Measurements from ENCODE around the gene F2RL3. TPM values are rescaled to one million over a fixed set of nuclear protein-coding genes. Genes with fewer than 3 reads are reported as not detected.

The F2RL3 gene
- total and polyA plus RNA-seq, 9 of the 15 experiments (the other 6 are each of a cell fraction or from before 2014, with no cell fraction given), result 1.4 to 27.6 (median 11.9) TPM

DNA sequence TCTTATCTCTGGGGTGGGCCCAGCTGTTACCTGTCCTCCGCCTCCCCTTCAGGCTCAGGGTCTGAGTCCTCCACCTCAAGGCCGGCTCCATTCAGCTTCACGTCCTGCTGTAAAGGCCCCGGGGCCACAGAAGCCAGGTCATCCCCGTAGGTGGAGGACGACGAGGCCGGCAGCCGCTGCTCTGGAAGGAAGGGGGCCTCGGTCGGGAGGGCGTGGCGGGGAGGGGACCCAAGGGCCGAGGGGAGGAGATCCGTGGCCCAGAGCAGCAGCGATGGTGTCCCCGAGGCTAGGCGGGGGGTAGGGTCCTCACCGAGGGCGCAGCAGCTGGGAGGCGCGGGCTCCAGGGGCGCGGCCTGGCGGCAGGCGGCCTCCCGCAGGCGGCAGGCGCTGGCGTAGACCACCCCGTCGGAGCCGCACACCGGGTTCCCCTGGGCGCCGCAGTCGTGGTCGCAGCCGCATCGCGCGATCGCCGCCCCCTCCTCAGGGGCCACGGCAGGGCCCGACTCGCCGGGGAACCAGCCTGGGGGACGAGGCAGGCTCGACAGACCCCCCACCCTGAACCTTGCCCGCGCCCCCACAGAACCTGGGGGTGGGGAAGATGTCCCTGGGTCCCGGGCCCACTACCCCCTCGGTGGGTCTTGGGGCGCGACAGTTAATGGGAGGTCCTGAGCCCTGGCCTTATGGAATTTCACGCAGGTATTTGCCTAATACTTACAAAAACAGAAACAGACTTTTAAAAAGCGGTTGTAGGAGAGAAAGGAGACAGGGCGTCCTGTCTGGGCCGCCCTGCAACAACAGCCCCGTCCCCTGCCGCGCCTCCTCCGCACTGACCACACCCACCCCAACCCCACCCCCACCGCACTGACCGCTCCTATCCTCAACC lies 7.6 kb downstream of the F2RL3 start (continued):
- peak; percentile 50; the same call in 1 of the 2 replicates for TF ChIP-seq ZC3H4 (CRISPR knock-in tag; IDR thresholded peaks at IDR 0.05; ENCODE audit: borderline replicate concordance)

DNA sequence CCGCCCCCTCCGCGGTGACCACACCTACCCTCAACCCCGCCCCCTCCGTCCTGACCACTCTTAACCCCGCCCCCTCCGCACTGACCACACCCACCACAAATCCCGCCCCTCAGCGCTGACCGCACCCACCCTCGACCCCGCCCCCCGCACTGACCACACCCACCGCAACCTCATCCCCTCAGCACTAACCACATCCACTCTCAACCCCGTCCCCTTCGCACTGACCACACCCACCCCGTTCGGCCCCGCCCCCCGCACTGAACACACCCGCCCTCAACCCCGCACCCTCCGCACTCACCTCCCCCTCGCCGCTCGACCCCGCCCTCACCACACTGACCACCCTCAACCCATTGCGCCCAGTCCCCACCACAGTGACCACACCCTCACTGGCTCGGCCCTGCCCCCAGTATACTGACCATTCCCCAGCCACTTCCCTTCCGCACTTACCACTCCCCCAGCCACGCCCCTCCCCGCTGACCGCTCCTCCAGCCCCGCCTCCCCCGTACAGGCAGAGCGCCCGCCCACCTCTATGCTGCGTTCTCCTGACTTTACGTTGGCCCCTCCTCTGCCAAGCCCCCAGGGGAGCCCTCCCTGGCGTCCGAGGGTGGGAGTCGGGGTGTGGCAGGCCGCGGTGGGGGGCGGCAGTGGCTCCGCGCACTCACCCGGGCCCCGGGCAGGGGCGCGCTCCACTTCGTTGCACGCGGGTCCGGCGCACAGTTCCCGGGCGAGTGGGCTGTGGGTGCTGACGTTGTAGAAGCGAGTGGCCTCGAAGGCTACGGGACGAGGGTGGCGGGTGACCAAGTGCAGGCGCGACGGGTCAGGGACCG lies 8.4 kb downstream of the F2RL3 start:
- no peaks in the 10 kb centered on the region for H4K20me1 ChIP-seq (replicated peaks; ENCODE audit: control insufficient read depth, insufficient read depth, low read length)
- H3K79me2 ChIP-seq (ENCODE audit: control insufficient read depth, insufficient read depth, low read length), result peaks cover 8% of the 10 kb centered on the region
- peak overlapping the region; percentile 91 for H2AFZ ChIP-seq (ENCODE audit: low read depth, low read length)
- peak; percentile 96 to 99 (median 96) for DNase-seq (ENCODE audit: extremely low read depth in 1 of 4, low spot score in 3 of 4)
- intact Hi-C loops (cut with micrococcal nuclease), result loop anchor here (5.0 kb wide), 2 partner anchors 185 to 395 kb away; no protein-coding TSS in a partner anchor
- peak overlapping the region; percentile 65 to 92 for H3K9ac ChIP-seq (ENCODE audit: insufficient read depth in 1 of 2, low read depth in 2 of 2, low read length in 2 of 2)
- ATAC-seq, result peak; percentile 86
- H3K27me3 ChIP-seq (ENCODE audit: control insufficient read depth in 2 of 2, insufficient read depth in 2 of 2, low read length in 2 of 2), result no peaks in the 10 kb centered on the region
- peak overlapping the region; percentile 88 for H3K27ac ChIP-seq (ENCODE audit: extremely low read depth, low read depth, low read length)
- no peaks in the 10 kb centered on the region for H3K9me1 ChIP-seq (ENCODE audit: control insufficient read depth, insufficient read depth, low read length)
- peak overlapping the region; percentile 76 for H3K4me2 ChIP-seq (ENCODE audit: insufficient read depth, low read length)
- H3K4me3 ChIP-seq, result peak overlapping the region; percentile 71
- BruUV-seq (replicated peaks), result no TSS peak
- in situ Hi-C loops (cut with MboI), result no loop called here
- FAIRE-seq, result peak; percentile 96
- CTCF ChIA-PET (ENCODE audit: low intra/inter-chr PET ratio), result interaction anchor here (3.3 kb wide), 1 partner anchor 126 kb away, joined by 21 read pairs; no protein-coding TSS in a partner anchor
- WGBS (ENCODE audit: insufficient coverage, low coverage, missing lambda C conversion rate), result under 1% methylated on average over 41 of the region's 68 CpGs
- H3K4me1 ChIP-seq (replicated peaks in 1 of 2; ENCODE audit: control insufficient read depth in 2 of 2, insufficient read depth in 2 of 2, low read length in 2 of 2), result peaks cover 14 to 62% of the 10 kb centered on the region in 2 experiments
- POLR2A ChIA-PET, result interaction anchor here (1.2 kb wide), 1 partner anchor 10 kb away, joined by 3 read pairs; no protein-coding TSS in a partner anchor
- peaks cover 7% of the 10 kb centered on the region; the same call in 1 of the 3 replicates for H3K36me3 ChIP-seq (ENCODE audit: control insufficient read depth, insufficient read depth, low read length)
- no peaks in the 10 kb centered on the region for H3K9me3 ChIP-seq (replicated peaks; ENCODE audit: control insufficient read depth, insufficient read depth, low read depth, low read length)
- TF ChIP-seq, protein P1, sequence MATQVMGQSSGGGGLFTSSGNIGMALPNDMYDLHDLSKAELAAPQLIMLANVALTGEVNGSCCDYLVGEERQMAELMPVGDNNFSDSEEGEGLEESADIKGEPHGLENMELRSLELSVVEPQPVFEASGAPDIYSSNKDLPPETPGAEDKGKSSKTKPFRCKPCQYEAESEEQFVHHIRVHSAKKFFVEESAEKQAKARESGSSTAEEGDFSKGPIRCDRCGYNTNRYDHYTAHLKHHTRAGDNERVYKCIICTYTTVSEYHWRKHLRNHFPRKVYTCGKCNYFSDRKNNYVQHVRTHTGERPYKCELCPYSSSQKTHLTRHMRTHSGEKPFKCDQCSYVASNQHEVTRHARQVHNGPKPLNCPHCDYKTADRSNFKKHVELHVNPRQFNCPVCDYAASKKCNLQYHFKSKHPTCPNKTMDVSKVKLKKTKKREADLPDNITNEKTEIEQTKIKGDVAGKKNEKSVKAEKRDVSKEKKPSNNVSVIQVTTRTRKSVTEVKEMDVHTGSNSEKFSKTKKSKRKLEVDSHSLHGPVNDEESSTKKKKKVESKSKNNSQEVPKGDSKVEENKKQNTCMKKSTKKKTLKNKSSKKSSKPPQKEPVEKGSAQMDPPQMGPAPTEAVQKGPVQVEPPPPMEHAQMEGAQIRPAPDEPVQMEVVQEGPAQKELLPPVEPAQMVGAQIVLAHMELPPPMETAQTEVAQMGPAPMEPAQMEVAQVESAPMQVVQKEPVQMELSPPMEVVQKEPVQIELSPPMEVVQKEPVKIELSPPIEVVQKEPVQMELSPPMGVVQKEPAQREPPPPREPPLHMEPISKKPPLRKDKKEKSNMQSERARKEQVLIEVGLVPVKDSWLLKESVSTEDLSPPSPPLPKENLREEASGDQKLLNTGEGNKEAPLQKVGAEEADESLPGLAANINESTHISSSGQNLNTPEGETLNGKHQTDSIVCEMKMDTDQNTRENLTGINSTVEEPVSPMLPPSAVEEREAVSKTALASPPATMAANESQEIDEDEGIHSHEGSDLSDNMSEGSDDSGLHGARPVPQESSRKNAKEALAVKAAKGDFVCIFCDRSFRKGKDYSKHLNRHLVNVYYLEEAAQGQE (IDR thresholded peaks at IDR 0.05; ENCODE audit: borderline replicate concordance), result no peak
- TF ChIP-seq, protein P1 (CRISPR knock-in tag; IDR thresholded peaks at IDR 0.05; ENCODE audit: low read depth), result peak; percentile 63; the same call in 1 of the 2 replicates
- peak in 1 of 2 experiments; percentile 38; a peak in 1 of 4 replicates for TF ChIP-seq SRF (CRISPR knock-in tag; IDR thresholded peaks at IDR 0.05)
- TF ChIP-seq RB1 (IDR thresholded peaks at IDR 0.05; ENCODE audit: low read depth), result peak; percentile 77
- TF ChIP-seq FOXA3 (CRISPR knock-in tag; conservative IDR thresholded peaks at IDR 0.05 in 1 of 2, IDR thresholded peaks at IDR 0.05 in 1 of 2), result peak in 1 of 2 experiments; percentile 46; a peak in 1 of 4 replicates
- TF ChIP-seq POLR2AphosphoS2 (IDR thresholded peaks at IDR 0.05; ENCODE audit: low read length), result no peak
- no peak for TF ChIP-seq SRSF1 (IDR thresholded peaks at IDR 0.05; ENCODE audit: low read depth, low read length)
- peak; percentile 85 for TF ChIP-seq CXXC5 (CRISPR knock-in tag; IDR thresholded peaks at IDR 0.05)
